C4-2B (cell line): Measurements from ENCODE around the gene CD2BP2.

Source experiments
- CTCF ChIP-seq: fragments of 450-650 bp; conservative IDR thresholded peaks from 2 replicates; pipeline ENCODE4 v1.5.1; 2017; ENCODE audit warnings: mild to moderate bottlenecking
- ZFX ChIP-seq: fragments of 450-650 bp; IDR thresholded peaks from 2 replicates; pipeline ENCODE4 v1.6.1; 2017

- TF ChIP-seq CTCF (no peak), ZFX (peak; percentile 74)
Observed at GRCh38 chr16:30369938-30370455, 14.9 kb upstream of the CD2BP2 start.
